ENCODE data around the gene AGO3.

Gene AGO3

DNA sequence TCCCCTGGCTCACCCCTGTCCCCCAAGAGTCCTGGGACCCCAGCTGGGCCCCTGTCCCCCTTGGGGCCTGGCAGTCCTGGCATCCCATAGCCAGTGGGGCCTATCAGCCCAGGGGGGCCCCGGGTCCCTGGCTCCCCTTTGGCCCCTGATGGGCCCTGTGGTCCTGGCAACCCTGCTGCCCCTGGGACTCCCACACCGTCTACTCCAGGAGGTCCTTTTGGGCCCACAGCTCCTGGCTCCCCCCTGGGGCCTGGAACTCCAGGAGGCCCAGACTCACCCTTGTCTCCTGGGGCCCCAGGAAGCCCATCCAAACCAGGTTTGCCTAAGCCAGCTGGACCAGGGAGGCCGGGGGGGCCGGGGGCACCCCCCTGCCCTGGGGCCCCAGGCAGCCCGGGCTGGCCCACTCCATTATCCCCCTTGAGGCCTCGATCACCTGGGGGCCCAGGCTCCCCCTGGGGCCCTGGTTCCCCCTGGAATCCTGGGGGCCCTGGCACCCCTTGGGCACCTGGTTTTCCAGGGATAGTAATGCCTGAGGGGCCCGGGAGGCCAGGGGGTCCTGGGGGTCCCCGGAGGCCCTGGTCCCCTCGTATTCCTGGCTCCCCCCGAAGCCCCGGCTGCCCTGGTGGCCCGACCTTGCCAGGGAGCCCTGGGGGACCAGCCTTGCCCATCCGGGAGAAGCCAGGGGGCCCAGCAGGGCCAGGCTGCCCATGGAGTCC, 167.9 kb downstream of the AGO3 start:
- DNase-seq: no peak

DNA sequence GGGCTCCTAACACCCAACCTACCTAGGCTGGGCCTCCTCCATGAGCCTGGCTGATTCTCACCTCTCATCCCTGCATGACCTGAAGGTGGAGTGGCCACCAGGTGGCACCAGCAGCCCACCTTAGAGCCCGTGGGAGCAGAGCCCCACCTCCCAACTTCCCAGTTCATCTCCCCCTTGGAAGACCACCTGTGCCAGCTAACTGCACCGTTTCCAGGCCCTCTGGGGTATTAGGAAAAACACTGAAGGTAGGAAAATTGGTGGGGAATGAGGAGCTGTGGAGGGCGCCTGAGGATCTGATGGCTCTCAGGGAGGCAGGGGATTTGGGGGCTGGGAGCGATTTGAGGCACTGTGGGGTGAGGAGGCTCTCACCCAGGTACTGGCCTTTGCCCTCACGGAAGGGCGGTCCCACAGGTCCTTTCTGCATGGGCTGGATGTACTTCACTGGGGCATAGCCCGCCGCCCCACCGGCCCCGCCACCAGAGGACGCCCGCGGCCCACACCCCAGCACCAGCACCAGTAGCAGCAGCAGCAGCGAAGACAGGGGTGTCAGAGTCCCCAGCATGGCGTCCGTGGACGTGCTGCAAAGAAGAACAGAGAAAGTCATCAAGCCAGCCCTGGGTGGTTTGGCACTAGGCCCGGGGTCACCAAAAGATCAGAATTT, 168.9 kb downstream of the AGO3 start:
- DNase-seq: peak; percentile 43 to 78 (median 70)

DNA sequence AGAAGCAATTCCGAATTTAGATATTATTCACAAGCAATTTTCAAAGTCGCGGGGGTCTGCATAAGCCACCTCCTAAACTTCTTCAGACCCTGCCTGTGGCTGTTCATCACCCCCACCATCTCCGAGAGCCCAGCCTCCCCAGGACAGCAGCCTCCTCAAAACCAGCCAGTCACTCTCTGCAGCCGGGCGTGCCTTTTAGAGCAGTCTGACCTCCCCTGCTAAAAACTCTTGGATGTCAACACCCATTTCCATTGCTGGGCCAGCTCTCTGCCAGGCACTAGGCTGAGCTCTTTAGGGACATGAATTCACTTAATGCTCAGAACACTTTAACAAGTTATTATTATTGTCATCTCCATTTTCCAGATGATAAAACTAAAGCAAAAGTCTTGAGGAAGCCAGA, 169.5 kb downstream of the AGO3 start:
- DNase-seq: no peak

DNA sequence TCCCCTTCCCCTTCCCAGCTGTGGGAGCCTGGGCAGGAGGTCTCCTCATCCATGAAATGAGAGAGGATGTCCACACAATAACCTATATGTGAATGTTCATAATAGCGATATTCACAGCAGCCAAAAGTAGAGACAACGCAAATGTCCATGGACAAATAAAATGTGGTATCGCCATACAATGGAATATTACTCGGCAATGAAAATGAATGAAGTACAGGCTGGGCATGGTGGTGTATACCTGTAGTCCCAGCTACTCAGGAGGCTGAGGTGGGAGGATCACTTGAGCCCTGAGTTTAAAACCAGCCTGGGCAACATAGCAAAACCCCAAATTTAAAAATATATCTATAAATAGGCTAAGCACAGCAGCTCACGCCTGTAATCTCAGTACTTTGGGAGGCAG, 170.6 kb downstream of the AGO3 start:
- no peak for DNase-seq

DNA sequence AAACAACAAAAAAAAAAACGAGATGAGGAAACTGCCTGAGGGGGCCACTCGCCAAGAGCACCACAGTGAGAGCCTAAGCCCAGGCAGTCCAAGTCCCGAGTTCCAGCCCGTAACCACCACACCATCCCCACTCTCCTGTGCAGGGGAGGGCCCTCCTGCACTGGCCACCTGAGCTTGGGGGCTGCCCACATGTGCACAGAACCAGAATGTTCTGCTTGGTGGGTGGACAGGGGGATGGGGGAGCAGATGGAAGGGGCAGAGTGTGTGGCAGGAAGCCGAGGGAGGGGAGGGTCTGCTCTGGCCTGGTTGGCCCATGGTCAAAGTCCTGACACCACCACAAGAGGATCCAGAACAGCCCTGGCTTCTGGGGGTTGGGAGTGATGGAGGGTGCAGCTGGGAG, 175.4 kb downstream of the AGO3 start:
- no peak for DNase-seq

DNA sequence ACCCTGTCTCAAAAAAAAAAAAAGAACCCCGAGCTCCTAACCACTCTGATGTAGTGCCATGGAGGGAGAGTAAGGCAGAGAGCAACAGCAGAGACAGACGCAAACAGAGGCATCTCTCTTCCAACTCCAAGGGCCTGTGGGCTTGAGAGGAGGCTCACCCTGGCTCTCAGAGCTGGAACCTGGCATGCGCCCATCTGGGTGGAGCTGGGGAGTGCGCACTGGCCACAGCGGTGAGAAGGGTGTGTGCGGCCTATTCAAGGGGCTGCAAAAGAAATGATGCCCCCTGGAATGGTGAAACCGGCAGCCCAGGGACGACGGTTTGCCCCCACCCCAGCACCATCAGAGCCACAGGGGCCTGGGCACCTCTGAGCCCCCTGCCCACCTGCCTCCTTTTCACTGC, 176.5 kb downstream of the AGO3 start:
- no peak for DNase-seq

DNA sequence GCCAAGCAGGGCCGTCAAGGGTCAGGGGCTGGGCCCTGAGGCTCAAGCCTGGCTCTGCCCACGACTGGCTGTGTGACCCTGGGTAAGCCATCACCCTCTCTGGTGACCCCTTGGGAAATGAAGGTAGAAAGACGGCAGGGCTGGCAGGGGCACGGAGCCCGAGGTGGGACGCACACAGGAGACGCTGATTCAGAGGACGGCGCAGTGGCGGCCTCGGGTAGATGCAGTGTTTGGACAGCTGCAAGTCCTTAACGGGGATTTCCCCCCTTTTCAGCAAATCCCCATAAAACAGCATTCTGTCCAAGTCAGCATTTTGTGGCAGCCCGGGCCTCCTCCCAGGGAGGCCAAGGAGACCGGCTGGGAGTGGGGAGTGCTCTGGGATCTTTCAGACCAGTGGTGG, 177.4 kb downstream of the AGO3 start:
- DNase-seq: no peak

DNA sequence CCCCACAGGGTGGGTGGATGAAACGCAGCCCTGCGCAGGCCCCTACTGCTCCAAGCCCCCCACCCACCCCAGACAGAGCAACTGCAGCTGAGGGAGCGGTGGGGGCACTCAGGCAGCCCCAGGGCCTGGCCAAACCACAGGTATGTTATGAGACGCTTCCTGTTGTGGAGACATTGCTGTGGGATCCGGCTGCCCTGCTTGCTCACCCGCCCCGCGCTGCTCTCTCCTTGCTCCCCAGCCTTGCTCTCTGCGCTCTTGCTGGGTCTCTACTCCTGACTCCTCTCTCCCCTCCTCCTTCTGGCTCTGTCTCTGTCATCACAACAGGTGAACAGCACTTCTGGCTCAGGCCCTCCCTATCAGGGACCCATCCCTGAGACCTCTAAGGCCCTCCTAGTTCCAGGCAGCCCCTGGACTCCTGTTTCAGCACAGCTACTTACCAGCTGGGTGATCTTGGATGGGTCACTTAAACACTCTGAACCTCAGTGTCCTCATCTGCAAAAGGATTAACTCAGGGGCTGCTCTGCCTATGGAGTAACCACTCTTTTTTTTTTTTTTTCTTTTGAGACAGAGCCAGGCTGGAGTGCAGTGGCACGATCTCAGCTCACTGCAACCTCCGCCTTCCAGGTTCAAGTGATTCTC, 178.3 kb downstream of the AGO3 start:
- peak in 4 of 6 experiments; percentile 29 to 55 (median 50) for DNase-seq

DNA sequence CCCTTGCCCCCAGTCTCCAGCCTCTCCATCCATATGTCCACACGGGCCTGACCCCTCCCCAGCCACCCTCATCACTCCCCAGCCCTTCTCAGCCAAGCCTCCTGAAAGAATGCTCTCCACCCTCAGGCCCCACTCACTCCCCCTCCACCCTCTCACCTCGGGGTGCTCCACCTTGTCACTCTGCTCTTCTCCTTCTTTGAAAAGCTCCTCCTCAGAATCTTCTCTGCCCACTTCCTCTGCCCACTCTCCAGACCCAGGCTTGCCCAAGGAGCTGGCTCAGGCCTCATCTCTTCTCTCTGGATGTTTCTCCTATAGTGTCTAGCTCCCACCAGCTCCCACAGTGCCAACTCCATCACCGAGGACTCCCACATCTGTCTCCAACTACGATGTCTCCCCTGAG, 180.2 kb downstream of the AGO3 start:
- no peak for DNase-seq

DNA sequence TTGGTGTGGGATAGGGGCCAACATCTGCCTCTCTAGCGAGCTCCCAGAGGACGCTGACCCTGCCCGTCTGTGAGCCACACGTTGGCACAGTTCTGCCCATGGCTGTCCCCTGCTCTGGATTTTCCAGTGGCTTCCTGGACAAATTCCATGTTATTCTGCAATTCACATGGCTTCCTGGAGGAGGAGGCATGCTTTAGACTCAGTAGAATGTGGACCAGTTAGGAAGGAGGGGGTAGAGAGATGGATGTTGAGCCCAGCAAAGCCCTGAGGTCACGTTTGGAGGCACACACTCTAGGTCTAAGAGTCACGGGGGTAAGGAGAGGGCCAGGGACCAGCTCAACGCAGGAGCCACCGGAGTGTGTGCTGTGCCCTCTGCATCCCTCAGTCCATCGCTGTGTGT, 181.9 kb downstream of the AGO3 start:
- DNase-seq: no peak

DNA sequence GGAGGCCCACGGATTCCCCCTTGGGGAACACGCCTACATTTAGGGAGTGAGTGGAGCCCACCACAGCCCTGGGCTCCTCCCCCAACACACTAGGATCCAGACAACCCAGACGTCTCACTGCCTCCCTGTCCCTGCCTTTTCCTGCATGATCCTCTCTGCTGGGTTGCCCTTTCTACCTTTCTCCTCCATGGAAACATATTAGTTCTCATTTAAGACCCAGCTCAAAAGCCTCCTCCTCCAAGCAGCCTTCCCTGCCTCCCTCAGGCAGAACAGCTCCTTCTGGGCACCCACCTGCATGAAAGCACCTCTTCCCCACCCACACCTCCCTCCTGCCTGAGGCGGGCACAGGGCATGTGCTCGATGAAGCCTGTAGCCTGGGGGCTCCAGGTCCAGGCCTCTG, 183.5 kb downstream of the AGO3 start:
- no peak for DNase-seq

DNA sequence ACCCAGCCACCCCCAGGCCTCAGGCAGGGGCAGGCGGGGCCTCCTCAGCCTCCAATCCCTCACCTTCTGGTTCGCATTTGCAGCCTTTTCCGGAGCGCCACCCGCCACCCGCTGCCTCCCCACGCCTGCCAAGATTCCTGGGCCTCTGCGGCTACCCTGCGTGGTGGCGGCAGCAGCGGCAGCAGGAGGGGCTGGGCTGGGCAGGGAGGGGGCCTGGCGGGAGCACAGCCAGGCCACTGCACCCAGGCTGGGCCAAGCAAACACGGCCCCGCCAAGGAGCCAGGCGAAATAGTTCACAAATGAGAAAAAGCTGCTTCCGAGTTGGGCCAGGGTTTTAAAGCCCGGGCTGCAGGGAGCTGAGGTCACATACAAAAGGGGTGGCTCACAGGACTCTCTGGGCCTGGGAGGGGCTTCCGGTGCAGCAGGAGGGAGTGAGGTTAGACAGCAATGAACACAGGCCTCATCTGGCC, 184.3 kb downstream of the AGO3 start:
- DNase-seq: no peak

DNA sequence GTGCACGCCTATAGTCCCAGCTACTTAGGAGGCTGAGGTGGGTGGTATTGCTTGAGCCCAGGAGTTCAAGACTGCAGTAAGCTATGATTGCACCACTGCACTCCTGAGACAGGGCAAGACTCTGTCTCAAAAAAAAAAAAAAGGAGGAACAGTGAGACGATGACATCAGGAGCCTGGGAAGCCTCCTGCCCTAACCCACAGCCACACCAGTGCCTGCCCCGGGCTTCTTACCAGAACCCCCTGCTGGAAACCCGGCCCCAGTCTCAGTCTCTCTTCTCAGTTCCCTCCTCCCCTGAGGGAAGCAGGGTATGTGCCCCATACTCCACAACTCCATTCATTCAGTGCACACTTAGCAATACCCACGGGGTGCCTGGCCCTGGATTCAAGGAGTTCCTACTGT, 185.0 kb downstream of the AGO3 start:
- no peak for DNase-seq

DNA sequence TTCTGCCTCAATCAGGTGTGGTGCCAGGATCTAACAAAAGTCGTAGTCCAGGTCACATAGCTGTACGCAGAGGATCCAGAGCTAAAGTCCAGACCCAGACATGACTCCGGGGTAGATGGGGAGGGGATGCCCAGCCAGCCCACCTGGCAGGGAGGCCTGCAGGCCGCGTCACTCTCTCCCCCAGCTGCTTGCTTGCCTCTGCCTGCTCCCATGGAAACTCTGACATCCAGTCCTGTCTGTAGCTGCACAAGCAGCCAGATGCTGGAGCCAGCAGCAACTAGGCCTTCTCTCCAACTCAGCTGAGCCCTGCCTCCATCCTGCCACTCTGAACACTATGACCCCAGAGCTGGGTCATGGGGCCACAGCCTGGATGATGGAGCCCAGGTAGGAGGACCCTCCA, 186.0 kb downstream of the AGO3 start:
- no peak for DNase-seq

DNA sequence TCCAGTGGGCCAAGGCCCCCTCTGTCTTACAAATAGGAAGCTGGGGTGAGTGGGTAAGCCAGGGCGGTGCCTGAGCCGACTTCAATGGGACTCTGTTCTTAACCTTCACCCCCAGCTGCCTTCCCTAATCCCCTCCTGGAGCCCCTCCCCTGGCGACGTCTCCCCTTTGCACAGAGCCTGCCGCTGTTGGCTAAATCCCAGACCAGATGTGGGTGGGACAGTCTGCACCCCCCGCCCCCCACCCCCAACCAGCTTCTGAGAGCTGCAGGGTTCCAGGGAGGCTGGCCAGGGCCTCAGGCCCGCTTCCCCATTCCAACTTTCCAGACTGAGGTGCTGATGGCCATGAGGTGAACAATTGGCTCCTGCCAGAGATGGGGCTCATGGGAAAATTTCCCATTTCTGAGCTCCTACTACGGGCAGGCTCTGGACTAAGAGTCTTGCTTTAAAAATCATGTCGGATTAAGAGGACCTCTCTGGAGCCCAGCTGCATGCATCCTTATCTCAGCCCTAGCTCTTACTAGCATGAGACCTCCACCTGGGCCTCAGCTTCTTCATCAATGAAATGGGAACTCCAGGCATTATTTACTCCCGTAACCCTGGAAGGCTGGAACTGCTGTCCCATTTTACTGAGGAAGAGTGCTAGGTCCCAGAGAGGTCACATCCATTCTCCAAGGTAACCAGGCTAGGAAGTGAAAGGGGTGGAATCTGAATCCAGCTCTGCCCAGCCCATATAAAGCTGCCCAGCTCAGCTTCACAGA, 187.7 kb downstream of the AGO3 start:
- no peak for DNase-seq

DNA sequence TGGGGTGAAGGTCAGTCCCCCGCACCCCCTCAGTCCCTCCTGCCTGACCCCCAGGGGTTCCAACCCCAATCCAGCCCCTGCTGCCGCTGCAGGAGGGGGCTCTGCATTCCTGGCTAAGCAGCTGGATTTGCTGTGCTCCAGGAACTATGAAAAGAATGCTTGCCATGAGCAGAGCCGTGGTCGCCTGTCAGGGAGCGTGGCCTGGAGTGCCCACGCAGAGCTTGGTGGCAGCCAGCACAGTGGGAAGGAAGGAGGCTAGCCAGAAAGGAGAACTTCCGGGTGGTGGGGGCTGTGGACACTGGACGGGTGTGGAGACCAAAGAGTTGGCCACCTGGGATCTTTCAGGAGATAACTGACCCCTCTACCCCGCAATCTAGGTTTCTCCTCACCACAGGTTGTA, 188.6 kb downstream of the AGO3 start:
- DNase-seq: no peak
